Keratinocyte (primary cell): Measurements from ENCODE around the gene NRBP1. TPM values are rescaled to one million over a fixed set of nuclear protein-coding genes. Genes with fewer than 3 reads are reported as not detected.

Experiments
- DNase-seq: peaks from one replicate; pipeline ENCODE4 v3.0.0-alpha.2; 2011; ENCODE audit warnings: low read depth, missing footprints, low spot score
- FAIRE-seq: peaks from 2 replicates; lab custom pipeline; 2011; peaks lifted over from hg19 to GRCh38; lab: Jason Lieb, UNC
- H2AFZ ChIP-seq: 2 replicates; pipeline ENCODE4 v1.6.0; 2012; ENCODE audit warnings: low read length, control low read depth, inconsistent platforms; ENCODE audit not compliant: control insufficient read depth
- H3K27ac ChIP-seq: 2 replicates; pipeline ENCODE4 v1.5.1; 2011; ENCODE audit warnings: low read length; ENCODE audit not compliant: control insufficient read depth, insufficient read depth
- H3K27me3 ChIP-seq: 3 replicates; pipeline ENCODE4 v1.6.0; 2011; ENCODE audit warnings: low read length; ENCODE audit not compliant: control insufficient read depth, insufficient read depth; ENCODE audit errors: extremely low read depth
- H3K36me3 ChIP-seq, 2 experiments: 2 replicates in 1 of 2; 3 replicates in 1 of 2; pipeline ENCODE4 v1.5.1; 2011; ENCODE audit warnings: low read length in 2 of 2, mild to moderate bottlenecking in 1 of 2; ENCODE audit not compliant: control insufficient read depth in 2 of 2, insufficient read depth in 2 of 2; ENCODE audit errors: extremely low read depth in 1 of 2
- H3K4me1 ChIP-seq: 3 replicates; pipeline ENCODE4 v1.5.1; 2011; ENCODE audit warnings: low read length; ENCODE audit not compliant: control insufficient read depth, insufficient read depth; ENCODE audit errors: extremely low read depth
- H3K4me2 ChIP-seq: 3 replicates; pipeline ENCODE4 v1.6.0; 2011; ENCODE audit warnings: low read depth, low read length; ENCODE audit not compliant: control insufficient read depth, insufficient read depth; ENCODE audit errors: extremely low read depth
- H3K4me3 ChIP-seq, 3 experiments: fragments of 200-600 bp in 1 of 3; sonication (generic) in 1 of 3; 2 replicates in 2 of 3; 3 replicates in 1 of 3; pipeline ENCODE4 v1.5.1; 2011 to 2016; ENCODE audit warnings: low read length in 3 of 3, mild to moderate bottlenecking in 3 of 3, control low read depth in 2 of 3, inconsistent platforms in 1 of 3, low read depth in 1 of 3, mixed read lengths in 1 of 3, mixed run types in 1 of 3, moderate library complexity in 1 of 3; ENCODE audit not compliant: control insufficient read depth in 2 of 3, insufficient read depth in 2 of 3; ENCODE audit errors: extremely low read depth in 1 of 3
- H3K79me2 ChIP-seq: 2 replicates; pipeline ENCODE4 v1.6.0; 2012; ENCODE audit warnings: low read length; ENCODE audit not compliant: control insufficient read depth, insufficient read depth
- H3K9ac ChIP-seq: 3 replicates; pipeline ENCODE4 v1.6.0; 2011; ENCODE audit warnings: low read length; ENCODE audit not compliant: control insufficient read depth, insufficient read depth; ENCODE audit errors: extremely low read depth
- H3K9me1 ChIP-seq: 3 replicates; pipeline ENCODE4 v1.6.0; 2011; ENCODE audit warnings: low read length; ENCODE audit not compliant: control insufficient read depth, insufficient read depth; ENCODE audit errors: extremely low read depth
- H3K9me3 ChIP-seq: 2 replicates; pipeline ENCODE4 v1.5.1; 2012; ENCODE audit warnings: low read depth, low read length; ENCODE audit not compliant: control insufficient read depth
- H4K20me1 ChIP-seq: 3 replicates; pipeline ENCODE4 v1.6.0; 2011; ENCODE audit warnings: low read length; ENCODE audit not compliant: control insufficient read depth, insufficient read depth; ENCODE audit errors: extremely low read depth
- EZH2 ChIP-seq: IDR thresholded peaks from one replicate; pipeline ENCODE4 v1.6.1; 2012; ENCODE audit warnings: inconsistent platforms, mild to moderate bottlenecking, low read length, moderate library complexity
- dilution Hi-C: fragments of 300-500 bp; cut with MboI; formaldehyde crosslinking; loops from one replicate; pipeline ENCODE4 v1.7.0; 2020; ENCODE audit warnings: low sequenced_read_pairs; ENCODE audit not compliant: extremely low pct_ligation_motif_present
- polyA plus RNA-seq, 5 experiments: library from polyadenylated mRNA; depleted of rRNA in 3 of 5; stranded (reverse) in 3 of 5; stranded (forward) in 1 of 5; unstranded in 1 of 5; fragments of >200 nt; gene quantifications; 1 replicate in 1 of 5; 2 replicates in 3 of 5; 3 replicates in 1 of 5; pipeline versions ENCODE4 v1.2.1 to v1.2.3, GENCODE V29; 2011 to 2012; ENCODE audit warnings: missing spikeins in 2 of 5, low read depth in 1 of 5, low replicate concordance in 1 of 5
- TF ChIP-seq, protein P1 (sequence below), 3 experiments: IDR thresholded peaks in 1 of 3; conservative IDR thresholded peaks in 1 of 3; optimal IDR thresholded peaks in 1 of 3; 2 replicates in 2 of 3; 3 replicates in 1 of 3; pipeline versions ENCODE3 to v1.5.1; 2011; ENCODE audit warnings: low read length in 3 of 3, mild to moderate bottlenecking in 3 of 3, moderate library complexity in 2 of 3, control low read depth in 1 of 3, inconsistent platforms in 1 of 3; ENCODE audit not compliant: insufficient read depth in 2 of 3; ENCODE audit errors: extremely low read depth in 1 of 3

Gene NRBP1
- polyA plus RNA-seq, 1 donor (not counting 4 experiments of a cell fraction or from before 2014, with no cell fraction given): 148 TPM

DNA sequence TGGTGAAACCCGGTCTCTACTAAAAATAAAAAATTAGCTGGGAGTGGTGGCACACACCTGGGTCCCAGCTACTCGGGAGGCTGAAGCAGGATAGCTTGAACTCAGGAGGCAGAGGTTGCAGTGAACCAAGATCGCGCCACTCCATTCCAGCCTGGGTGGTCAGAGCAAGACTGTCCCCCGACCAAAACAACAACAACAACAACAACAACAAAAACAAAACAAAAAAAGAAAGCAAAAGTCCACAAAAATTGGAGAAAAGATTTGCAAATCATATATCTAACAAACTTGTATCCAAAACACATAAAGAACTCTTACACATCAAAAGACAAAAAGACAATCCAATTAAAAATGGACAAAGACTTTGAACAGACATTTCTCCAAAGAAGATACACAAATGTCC lies 29.5 kb upstream of the NRBP1 start:
- Histone ChIP-seq H3K27ac (no peak overlapping the region), H3K4me3 (no peak overlapping the region), H3K4me2 (no peak overlapping the region), H3K9me1 (no peaks in the 10 kb centered on the region), H3K4me1 (no peaks in the 10 kb centered on the region), H3K27me3 (no peaks in the 10 kb centered on the region), H3K9ac (no peak overlapping the region), H3K9me3 (no peaks in the 10 kb centered on the region), H3K36me3 (peaks cover 3 to 13% of the 10 kb centered on the region in 2 experiments), H2AFZ (no peak overlapping the region), H3K79me2 (peaks cover 95% of the 10 kb centered on the region), H4K20me1 (peaks cover 6% of the 10 kb centered on the region)
- dilution Hi-C loops: no loop called here
- FAIRE-seq: no peak
- DNase-seq: no peak
- TF ChIP-seq, protein P1, sequence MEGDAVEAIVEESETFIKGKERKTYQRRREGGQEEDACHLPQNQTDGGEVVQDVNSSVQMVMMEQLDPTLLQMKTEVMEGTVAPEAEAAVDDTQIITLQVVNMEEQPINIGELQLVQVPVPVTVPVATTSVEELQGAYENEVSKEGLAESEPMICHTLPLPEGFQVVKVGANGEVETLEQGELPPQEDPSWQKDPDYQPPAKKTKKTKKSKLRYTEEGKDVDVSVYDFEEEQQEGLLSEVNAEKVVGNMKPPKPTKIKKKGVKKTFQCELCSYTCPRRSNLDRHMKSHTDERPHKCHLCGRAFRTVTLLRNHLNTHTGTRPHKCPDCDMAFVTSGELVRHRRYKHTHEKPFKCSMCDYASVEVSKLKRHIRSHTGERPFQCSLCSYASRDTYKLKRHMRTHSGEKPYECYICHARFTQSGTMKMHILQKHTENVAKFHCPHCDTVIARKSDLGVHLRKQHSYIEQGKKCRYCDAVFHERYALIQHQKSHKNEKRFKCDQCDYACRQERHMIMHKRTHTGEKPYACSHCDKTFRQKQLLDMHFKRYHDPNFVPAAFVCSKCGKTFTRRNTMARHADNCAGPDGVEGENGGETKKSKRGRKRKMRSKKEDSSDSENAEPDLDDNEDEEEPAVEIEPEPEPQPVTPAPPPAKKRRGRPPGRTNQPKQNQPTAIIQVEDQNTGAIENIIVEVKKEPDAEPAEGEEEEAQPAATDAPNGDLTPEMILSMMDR (optimal IDR thresholded peaks at IDR 0.05 in 1 of 3, IDR thresholded peaks at IDR 0.05 in 1 of 3, conservative IDR thresholded peaks at IDR 0.05 in 1 of 3; ENCODE audit: extremely low read depth in 1 of 3, insufficient read depth in 2 of 3, low read length in 3 of 3): no peak
- TF ChIP-seq EZH2: no peak

DNA sequence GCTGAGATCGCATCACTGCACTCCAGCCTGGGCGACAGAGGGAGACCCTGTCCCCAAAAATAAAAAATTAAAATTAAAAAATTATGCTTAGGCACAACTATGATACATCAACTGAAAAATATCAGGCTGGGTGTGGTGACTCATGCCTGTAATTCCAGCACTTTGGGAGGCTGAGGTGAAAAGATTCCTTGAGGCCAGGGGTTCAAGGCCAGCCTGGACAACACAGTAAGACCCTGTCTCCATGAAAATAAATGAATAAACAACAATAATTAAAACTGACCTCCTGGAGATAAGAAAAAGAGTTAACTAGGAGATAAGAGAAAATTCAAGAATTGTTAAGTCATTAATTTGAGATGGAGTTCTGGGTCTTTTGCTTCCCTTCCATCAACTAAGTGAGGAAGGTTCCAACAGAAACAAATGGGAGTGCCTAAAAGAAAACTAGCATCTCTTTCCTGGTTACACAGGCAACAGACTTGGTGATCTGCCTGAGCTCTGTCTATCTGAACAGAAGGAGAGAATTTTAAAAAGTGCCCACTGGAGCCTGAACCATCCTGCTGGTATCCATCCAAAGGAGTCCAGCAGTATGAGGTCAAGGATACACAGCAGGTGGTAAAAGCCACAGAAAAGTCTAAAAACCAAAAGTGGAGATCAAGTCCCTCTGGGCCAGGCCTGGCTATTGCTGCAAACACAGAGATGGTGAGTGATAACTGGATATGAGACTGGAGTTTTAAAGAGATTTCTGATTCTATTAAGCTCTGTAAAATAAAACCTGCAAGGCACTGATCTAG lies 27.9 kb upstream of the NRBP1 start:
- peaks cover 3 to 13% of the 10 kb centered on the region in 2 experiments for H3K36me3 ChIP-seq
- no peak for DNase-seq
- no peaks in the 10 kb centered on the region for H3K9me3 ChIP-seq
- H3K27me3 ChIP-seq: no peaks in the 10 kb centered on the region
- H3K9ac ChIP-seq: no peak overlapping the region
- dilution Hi-C loops: no loop called here
- FAIRE-seq: no peak
- H3K4me1 ChIP-seq: no peaks in the 10 kb centered on the region
- no peaks in the 10 kb centered on the region for H3K9me1 ChIP-seq
- H3K79me2 ChIP-seq: peaks cover 98% of the 10 kb centered on the region
- no peak overlapping the region for H3K4me3 ChIP-seq
- no peak overlapping the region for H3K4me2 ChIP-seq
- no peak for TF ChIP-seq EZH2
- TF ChIP-seq, protein P1 (optimal IDR thresholded peaks at IDR 0.05 in 1 of 3, IDR thresholded peaks at IDR 0.05 in 1 of 3, conservative IDR thresholded peaks at IDR 0.05 in 1 of 3; ENCODE audit: extremely low read depth in 1 of 3, insufficient read depth in 2 of 3, low read length in 3 of 3): no peak
- H4K20me1 ChIP-seq: peaks cover 6% of the 10 kb centered on the region
- H3K27ac ChIP-seq: no peak overlapping the region
- H2AFZ ChIP-seq: no peak overlapping the region
